GM12875 (cell line): ENCODE data around the gene RSAD1.

ENCODE experiments used
- H3K4me3 ChIP-seq: one replicate; pipeline ENCODE4 v1.5.1; 2011; ENCODE audit warnings: low read depth, low read length, control low read depth
- TF ChIP-seq, protein P1 (sequence below): IDR thresholded peaks from 2 replicates; pipeline ENCODE4 v1.5.1; 2011; ENCODE audit warnings: low read depth, mild to moderate bottlenecking, control low read depth, inconsistent platforms, low read length, moderate library complexity, borderline replicate concordance; ENCODE audit not compliant: insufficient read depth

RSAD1 gene

DNA sequence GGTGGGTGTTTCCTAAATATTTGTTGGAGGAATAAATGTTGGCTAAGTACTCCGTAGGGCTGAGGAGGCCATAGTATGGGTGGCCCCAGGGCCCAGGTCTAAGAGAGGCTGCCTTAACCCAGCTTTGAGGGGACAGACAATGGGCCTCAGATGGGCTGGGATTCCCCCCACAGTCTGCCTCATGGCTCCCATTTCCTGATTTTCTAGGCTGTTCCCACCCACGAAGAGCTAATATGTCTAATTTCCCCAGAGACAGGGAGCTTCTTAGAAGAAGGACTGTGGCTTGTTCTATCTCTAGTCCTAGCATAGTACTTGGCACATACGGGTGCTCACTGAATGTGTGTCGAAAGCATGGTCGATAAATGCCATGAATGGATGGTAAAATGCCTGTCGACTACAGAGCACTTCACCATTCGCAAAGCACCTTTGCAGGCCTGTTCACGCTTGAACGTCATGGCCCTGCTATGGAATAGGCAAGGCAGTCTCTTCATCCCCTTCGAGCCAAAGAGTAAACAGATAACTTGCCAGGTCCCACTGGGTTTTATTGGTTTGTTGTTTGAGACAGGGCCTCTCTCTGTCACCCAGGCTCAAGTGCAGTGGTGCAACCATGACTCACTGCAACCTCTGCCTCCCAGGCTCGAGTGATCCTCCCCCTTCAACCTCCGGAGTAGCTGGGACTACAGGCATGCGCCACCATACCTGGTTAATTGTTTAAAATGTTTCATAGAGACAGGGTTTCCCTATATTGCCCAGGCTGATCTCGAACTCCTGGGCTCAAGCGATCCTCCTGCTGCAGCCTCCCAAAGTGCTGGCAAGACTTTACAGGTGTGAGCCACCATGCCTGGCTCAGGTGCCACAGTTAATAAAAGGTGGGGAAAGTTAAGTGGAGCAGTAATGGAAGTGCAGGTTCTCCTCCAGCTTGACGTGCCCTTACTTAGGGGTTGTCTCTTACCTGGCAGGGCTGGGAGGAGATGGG, 19.7 kb upstream of the RSAD1 start:
- H3K4me3 ChIP-seq: no peak overlapping the region
- TF ChIP-seq, protein P1, sequence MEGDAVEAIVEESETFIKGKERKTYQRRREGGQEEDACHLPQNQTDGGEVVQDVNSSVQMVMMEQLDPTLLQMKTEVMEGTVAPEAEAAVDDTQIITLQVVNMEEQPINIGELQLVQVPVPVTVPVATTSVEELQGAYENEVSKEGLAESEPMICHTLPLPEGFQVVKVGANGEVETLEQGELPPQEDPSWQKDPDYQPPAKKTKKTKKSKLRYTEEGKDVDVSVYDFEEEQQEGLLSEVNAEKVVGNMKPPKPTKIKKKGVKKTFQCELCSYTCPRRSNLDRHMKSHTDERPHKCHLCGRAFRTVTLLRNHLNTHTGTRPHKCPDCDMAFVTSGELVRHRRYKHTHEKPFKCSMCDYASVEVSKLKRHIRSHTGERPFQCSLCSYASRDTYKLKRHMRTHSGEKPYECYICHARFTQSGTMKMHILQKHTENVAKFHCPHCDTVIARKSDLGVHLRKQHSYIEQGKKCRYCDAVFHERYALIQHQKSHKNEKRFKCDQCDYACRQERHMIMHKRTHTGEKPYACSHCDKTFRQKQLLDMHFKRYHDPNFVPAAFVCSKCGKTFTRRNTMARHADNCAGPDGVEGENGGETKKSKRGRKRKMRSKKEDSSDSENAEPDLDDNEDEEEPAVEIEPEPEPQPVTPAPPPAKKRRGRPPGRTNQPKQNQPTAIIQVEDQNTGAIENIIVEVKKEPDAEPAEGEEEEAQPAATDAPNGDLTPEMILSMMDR: no peak

- no peak overlapping the region for H3K4me3 ChIP-seq
- TF ChIP-seq, protein P1: no peak
These were observed 18.9 kb upstream of the RSAD1 start for GRCh38 chr17:50459756-50460155.

DNA sequence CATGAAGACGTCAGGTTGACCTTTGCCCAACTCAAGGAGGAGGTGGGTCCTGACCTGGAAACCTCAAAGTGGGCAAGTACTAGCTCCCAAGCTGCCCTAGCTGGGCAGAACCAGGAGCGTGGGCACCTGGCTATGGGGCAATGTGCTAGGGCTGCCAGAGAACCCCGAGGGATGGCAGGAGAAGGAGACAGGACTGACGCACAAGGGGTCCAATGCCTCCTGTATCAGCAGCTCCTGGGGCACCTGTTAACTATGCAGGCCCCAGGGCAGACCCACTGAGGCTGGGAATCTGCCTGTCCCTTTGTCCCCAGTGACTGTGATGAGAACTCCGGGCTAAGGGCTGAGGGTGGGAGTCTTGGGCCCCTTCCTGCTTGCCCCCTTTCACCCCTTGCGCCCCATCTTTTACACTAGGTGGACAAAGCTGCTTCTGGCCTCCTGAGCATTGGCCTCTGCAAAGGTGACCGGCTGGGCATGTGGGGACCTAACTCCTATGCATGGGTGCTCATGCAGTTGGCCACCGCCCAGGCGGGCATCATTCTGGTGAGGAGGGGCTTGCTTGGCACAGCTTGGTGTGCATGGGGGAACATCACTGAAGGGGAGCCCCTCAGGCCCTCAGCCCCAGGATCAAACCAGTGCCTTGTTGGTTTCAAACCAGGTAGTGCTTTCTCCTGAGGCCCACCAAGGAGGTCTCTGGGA, 17.7 kb upstream of the RSAD1 start:
- no peak overlapping the region for H3K4me3 ChIP-seq
- TF ChIP-seq, protein P1: no peak

DNA sequence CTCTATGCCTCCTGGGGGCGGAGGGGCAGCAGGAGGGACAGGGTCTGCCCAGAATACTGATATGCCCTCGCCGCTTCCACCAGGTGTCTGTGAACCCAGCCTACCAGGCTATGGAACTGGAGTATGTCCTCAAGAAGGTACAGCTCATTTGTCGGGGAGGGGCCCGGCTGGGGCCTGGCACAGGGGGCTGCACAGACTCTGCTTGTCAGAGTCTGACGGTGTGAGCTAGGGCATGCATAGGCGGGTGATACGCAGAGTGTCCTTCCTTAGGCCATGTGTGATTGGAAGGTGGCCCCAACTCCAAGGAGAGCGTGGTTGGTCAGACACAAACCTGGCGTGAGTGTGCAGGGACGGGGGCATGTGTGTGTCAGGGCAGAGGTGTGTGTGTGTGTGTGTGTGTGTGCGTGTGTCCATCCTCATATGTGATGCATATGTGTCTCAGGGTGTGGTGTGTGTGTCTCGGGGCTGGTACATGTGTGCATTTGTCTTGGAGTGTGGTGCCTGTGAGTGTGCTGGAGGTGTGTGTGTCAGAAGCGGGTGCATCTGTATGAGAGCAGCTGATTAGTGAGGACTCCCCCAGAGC, 17.0 kb upstream of the RSAD1 start:
- TF ChIP-seq, protein P1: no peak
- no peak overlapping the region for H3K4me3 ChIP-seq

DNA sequence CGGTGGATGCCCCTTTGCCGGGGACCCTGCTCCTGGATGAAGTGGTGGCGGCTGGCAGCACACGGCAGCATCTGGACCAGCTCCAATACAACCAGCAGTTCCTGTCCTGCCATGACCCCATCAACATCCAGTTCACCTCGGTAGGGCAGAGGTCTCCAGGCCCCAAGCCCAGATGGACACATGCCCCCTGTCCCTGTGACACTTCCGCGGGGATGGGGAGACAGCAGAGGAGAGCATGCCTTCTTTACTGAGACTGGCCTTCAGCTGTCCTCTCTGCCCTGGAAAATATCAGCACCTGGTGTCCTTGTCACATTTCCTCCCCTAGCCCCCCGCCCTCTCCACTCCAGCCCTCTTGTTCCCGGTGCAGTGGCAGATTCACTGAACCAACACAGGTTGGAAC, 16.2 kb upstream of the RSAD1 start:
- TF ChIP-seq, protein P1: no peak
- H3K4me3 ChIP-seq: no peak overlapping the region

- TF ChIP-seq, protein P1: no peak
- no peak overlapping the region for H3K4me3 ChIP-seq
These were observed 14.5 kb upstream of the RSAD1 start for GRCh38 chr17:50464121-50464520.
